Liver (tissue), 9 donors: ENCODE results near the gene GNG3. TPM values are rescaled to one million over a fixed set of nuclear protein-coding genes. Genes with fewer than 3 reads are reported as not detected.

Experiments used
- DNase-seq: peaks from one replicate; pipeline ENCODE4 v3.0.0-alpha.2; 2017; ENCODE audit warnings: low spot score
- H3K27ac ChIP-seq, 2 donors: one replicate each; pipeline ENCODE4 v1.7.0; 2013; ENCODE audit warnings: inconsistent platforms in 2 of 2, low read length in 2 of 2, control low read depth in 1 of 2, low read depth in 1 of 2, mild to moderate bottlenecking in 1 of 2
- H3K27me3 ChIP-seq, 4 donors: one replicate each; pipeline versions ENCODE4 v1.6.1 to v1.7.0; 2013; ENCODE audit warnings: low read length in 3 of 4, inconsistent platforms in 1 of 4, mild to moderate bottlenecking in 1 of 4, moderate library complexity in 1 of 4; ENCODE audit not compliant: control insufficient read depth in 4 of 4, insufficient read depth in 4 of 4
- H3K36me3 ChIP-seq, 4 donors: one replicate each; pipeline versions ENCODE4 v1.6.1 to v1.7.0; 2013; ENCODE audit warnings: low read length in 3 of 4, mild to moderate bottlenecking in 3 of 4, low read depth in 1 of 4, moderate library complexity in 1 of 4; ENCODE audit not compliant: control insufficient read depth in 4 of 4, insufficient read depth in 3 of 4
- H3K4me1 ChIP-seq, 4 donors: one replicate each; pipeline versions ENCODE4 v1.6.1 to v1.7.0; 2013; ENCODE audit warnings: low read length in 3 of 4, mild to moderate bottlenecking in 3 of 4, moderate library complexity in 1 of 4; ENCODE audit not compliant: control insufficient read depth in 4 of 4, insufficient read depth in 4 of 4
- H3K4me3 ChIP-seq, 3 donors: one replicate each; pipeline versions ENCODE4 v1.6.1 to v1.7.0; 2013; ENCODE audit warnings: low read length in 3 of 3, control low read depth in 1 of 3, low read depth in 1 of 3, mild to moderate bottlenecking in 1 of 3
- H3K9ac ChIP-seq, 2 donors: one replicate each; pipeline ENCODE4 v1.7.0; 2013; ENCODE audit warnings: low read length in 2 of 2, mild to moderate bottlenecking in 2 of 2, moderate library complexity in 2 of 2, control low read depth in 1 of 2, low read depth in 1 of 2
- H3K9me3 ChIP-seq, 4 donors: one replicate each; pipeline versions ENCODE4 v1.6.1 to v1.7.0; 2013; ENCODE audit warnings: low read length in 3 of 4; ENCODE audit not compliant: control insufficient read depth in 4 of 4
- ATF3 ChIP-seq: IDR thresholded peaks from 2 replicates; pipeline ENCODE4 v1.6.1; 2016; ENCODE audit warnings: antibody characterized with exemption
- CTCF ChIP-seq: fragments of 150-350 bp; IDR thresholded peaks from 2 replicates; pipeline ENCODE4 v1.5.1; 2017; ENCODE audit warnings: improper control_type of control experiment, low read depth, low read length; ENCODE audit not compliant: missing input control
- EGR1 ChIP-seq, 2 donors: IDR thresholded peaks; 2 replicates each; pipeline ENCODE4 v1.6.1; 2016 to 2018; ENCODE audit warnings: antibody characterized with exemption in 2 of 2, low read depth in 2 of 2
- FOXA1 ChIP-seq: IDR thresholded peaks from 2 replicates; pipeline ENCODE4 v1.6.1; 2016; ENCODE audit warnings: antibody characterized with exemption
- FOXA2 ChIP-seq: IDR thresholded peaks from 2 replicates; pipeline ENCODE4 v1.6.1; 2016; ENCODE audit warnings: antibody characterized with exemption
- GABPA ChIP-seq, 2 donors: IDR thresholded peaks in 1 of 2; conservative IDR thresholded peaks in 1 of 2; 2 replicates each; pipeline ENCODE4 v1.6.1; 2016; ENCODE audit warnings: antibody characterized with exemption in 2 of 2, mild to moderate bottlenecking in 1 of 2, moderate library complexity in 1 of 2
- HNF4A ChIP-seq, 2 donors: conservative IDR thresholded peaks; 2 replicates each; pipeline ENCODE4 v1.6.1; 2016; ENCODE audit warnings: antibody characterized with exemption in 2 of 2, mild to moderate bottlenecking in 2 of 2
- HNF4G ChIP-seq: IDR thresholded peaks from 2 replicates; pipeline ENCODE4 v1.6.1; 2016; ENCODE audit warnings: antibody characterized with exemption
- JUND ChIP-seq, 2 donors: IDR thresholded peaks; 2 replicates each; pipeline ENCODE4 v1.6.1; 2016; ENCODE audit warnings: antibody characterized with exemption in 2 of 2
- MAX ChIP-seq: IDR thresholded peaks from 2 replicates; pipeline ENCODE4 v1.6.1; 2016; ENCODE audit warnings: antibody characterized with exemption
- NR2F2 ChIP-seq: IDR thresholded peaks from 2 replicates; pipeline ENCODE4 v1.6.1; 2016; ENCODE audit warnings: antibody characterized with exemption
- RAD21 ChIP-seq, 2 donors: IDR thresholded peaks; 2 replicates each; pipeline ENCODE4 v1.6.1; 2016; ENCODE audit warnings: antibody characterized with exemption in 2 of 2, mild to moderate bottlenecking in 2 of 2
- REST ChIP-seq: IDR thresholded peaks from 2 replicates; pipeline ENCODE4 v1.6.1; 2016; ENCODE audit warnings: antibody characterized with exemption, mild to moderate bottlenecking
- RXRA ChIP-seq, 2 donors: IDR thresholded peaks; 2 replicates each; pipeline ENCODE4 v1.6.1; 2017 to 2018; ENCODE audit warnings: antibody characterized with exemption in 2 of 2, mild to moderate bottlenecking in 1 of 2
- SP1 ChIP-seq: IDR thresholded peaks from 2 replicates; pipeline ENCODE4 v1.6.1; 2018; ENCODE audit warnings: antibody characterized with exemption, mild to moderate bottlenecking
- YY1 ChIP-seq: IDR thresholded peaks from 2 replicates; pipeline ENCODE4 v1.6.1; 2016; ENCODE audit warnings: antibody characterized with exemption, mild to moderate bottlenecking
- ZBTB33 ChIP-seq: IDR thresholded peaks from 2 replicates; pipeline ENCODE4 v1.6.1; 2016; ENCODE audit warnings: antibody characterized with exemption
- WGBS: extraction: QIAGEN DNeasy Blood & Tissue Kit; methylation state at CpG from one replicate; pipeline ENCODE4 v1.1.7; 2013; 5-methylcytosine and 5-hydroxymethylcytosine counted together
- polyA plus RNA-seq, 2 donors: library from polyadenylated mRNA; stranded (reverse) in 1 of 2; unstranded in 1 of 2; fragments of 200-250 nt in 1 of 2; fragments of >200 nt in 1 of 2; fragmentation: Nextera tagmentation in 1 of 2; extraction: Ambion mirVana in 1 of 2; gene quantifications; one replicate each; pipeline versions ENCODE4 v1.2.1 to v1.2.3, GENCODE V29; 2013 to 2015
- total RNA-seq, 2 donors: library from RNA; depleted of rRNA; stranded (reverse); fragments of >200 nt; gene quantifications; one replicate each; pipeline ENCODE4 v1.2.3, GENCODE V29; 2014
- donor health status: healthy.
- donor health status: healthy.
- donor health status: healthy.
- donor health status: healthy.
- donor health status: healthy.

The GNG3 gene
- total and polyA plus RNA-seq, 4 donors = 0.19 TPM; not detected in 3

- peaks cover 11 to 28% (median 19%) of the 10 kb centered on the region in 4 donors for H3K4me1 ChIP-seq
Measured at GRCh38 chr11:62664405-62665074, 42.9 kb upstream of the GNG3 start.

More at GRCh38 chr11:62664405-62665074, 42.9 kb upstream of the GNG3 start:
- H3K27me3 ChIP-seq = no peaks in the 10 kb centered on the region
- 4% methylated on average over 36 of the region's 36 CpGs for WGBS
- peak overlapping the region; percentile 85 to 89 for H3K27ac ChIP-seq
- no peak for DNase-seq
- TF ChIP-seq EGR1 (IDR thresholded peaks at IDR 0.05; ENCODE audit: low read depth in 2 of 2) (no peak), FOXA2 (no peak), NR2F2 (no peak), HNF4A (conservative IDR thresholded peaks at IDR 0.05) (no peak), HNF4G (no peak), REST (no peak), RAD21 (IDR thresholded peaks at IDR 0.05) (no peak), RXRA (IDR thresholded peaks at IDR 0.05) (no peak), GABPA (IDR thresholded peaks at IDR 0.05 in 1 of 2, conservative IDR thresholded peaks at IDR 0.05 in 1 of 2) (no peak), CTCF (no peak), MAX (no peak), FOXA1 (no peak), SP1 (no peak), ATF3 (no peak), YY1 (no peak), ZBTB33 (no peak), JUND (IDR thresholded peaks at IDR 0.05) (no peak)
- peak overlapping the region; percentile 82 to 98 (median 88) for H3K4me3 ChIP-seq
- peaks cover 3 to 10% (median 6%) of the 10 kb centered on the region in 4 donors for H3K36me3 ChIP-seq
- peak overlapping the region; percentile 36 to 96 for H3K9ac ChIP-seq
- H3K9me3 ChIP-seq = no peaks in the 10 kb centered on the region
